GM06990 (cell line): ENCODE results near the gene GTF3C1.

Source experiments
- DNase-seq: peaks from one replicate; pipeline ENCODE4 v3.0.0-alpha.2; 2011; ENCODE audit not compliant: insufficient read length; ENCODE audit errors: extremely low read depth
- H3K27me3 ChIP-seq: replicated peaks from 2 replicates; pipeline ENCODE4 v1.6.0; 2011; ENCODE audit warnings: low read length; ENCODE audit not compliant: control insufficient read depth, insufficient read depth
- H3K36me3 ChIP-seq: 2 replicates; pipeline ENCODE4 v1.5.1; 2011; ENCODE audit warnings: low read length; ENCODE audit not compliant: control insufficient read depth, insufficient read depth
- H3K4me3 ChIP-seq: replicated peaks from 2 replicates; pipeline ENCODE4 v1.5.1; 2011; ENCODE audit warnings: low read depth, mild to moderate bottlenecking, control low read depth, low read length
- TF ChIP-seq, protein P1 (sequence below): IDR thresholded peaks from 2 replicates; pipeline ENCODE4 v1.5.1; 2011; ENCODE audit warnings: low read length, control low read depth, mild to moderate bottlenecking, inconsistent platforms; ENCODE audit not compliant: insufficient read depth, poor library complexity, severe bottlenecking

GTF3C1 gene

GRCh38 chr16:27424772-27425498, 124.8 kb downstream of the GTF3C1 start:
- Histone ChIP-seq H3K36me3 (peaks cover 20% of the 10 kb centered on the region), H3K4me3 (no peak overlapping the region), H3K27me3 (no peaks in the 10 kb centered on the region)
- no peak for DNase-seq
- TF ChIP-seq, protein P1, sequence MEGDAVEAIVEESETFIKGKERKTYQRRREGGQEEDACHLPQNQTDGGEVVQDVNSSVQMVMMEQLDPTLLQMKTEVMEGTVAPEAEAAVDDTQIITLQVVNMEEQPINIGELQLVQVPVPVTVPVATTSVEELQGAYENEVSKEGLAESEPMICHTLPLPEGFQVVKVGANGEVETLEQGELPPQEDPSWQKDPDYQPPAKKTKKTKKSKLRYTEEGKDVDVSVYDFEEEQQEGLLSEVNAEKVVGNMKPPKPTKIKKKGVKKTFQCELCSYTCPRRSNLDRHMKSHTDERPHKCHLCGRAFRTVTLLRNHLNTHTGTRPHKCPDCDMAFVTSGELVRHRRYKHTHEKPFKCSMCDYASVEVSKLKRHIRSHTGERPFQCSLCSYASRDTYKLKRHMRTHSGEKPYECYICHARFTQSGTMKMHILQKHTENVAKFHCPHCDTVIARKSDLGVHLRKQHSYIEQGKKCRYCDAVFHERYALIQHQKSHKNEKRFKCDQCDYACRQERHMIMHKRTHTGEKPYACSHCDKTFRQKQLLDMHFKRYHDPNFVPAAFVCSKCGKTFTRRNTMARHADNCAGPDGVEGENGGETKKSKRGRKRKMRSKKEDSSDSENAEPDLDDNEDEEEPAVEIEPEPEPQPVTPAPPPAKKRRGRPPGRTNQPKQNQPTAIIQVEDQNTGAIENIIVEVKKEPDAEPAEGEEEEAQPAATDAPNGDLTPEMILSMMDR = no peak

DNA sequence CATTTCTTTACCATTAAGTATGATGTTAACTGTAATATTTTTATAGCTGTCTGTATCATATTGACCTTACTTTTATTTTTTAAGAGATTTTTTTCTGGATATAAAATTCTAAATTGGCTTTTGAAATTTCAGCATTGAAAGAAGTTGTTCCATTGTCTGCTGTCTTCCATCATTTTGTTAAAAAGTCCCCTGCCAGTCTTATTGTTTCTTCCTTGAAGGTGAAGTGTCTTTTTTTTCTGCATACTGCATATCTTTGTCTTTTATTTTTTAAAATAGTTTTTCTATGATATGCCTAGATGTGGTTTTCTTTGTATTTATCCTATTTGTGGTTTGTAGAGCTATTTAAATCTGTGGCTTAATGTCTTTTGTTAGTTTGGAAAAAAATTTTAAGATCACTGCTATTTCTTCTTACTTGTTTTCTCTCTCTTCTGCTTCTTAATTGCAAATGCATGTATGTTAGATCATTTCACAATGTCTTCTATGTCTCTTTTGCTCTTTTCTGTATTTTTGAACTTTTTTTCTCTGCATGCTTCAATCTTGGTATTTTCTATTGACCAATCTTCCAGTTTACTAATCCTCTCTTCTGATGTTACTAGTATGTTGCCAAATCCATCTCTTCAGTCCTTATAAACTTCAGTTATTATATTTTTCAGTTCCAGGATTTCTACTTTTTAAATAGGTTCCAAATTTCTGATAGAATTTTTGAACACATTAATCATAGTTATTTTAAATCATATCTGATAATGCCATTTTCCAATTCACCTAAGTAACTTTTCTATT, 127.6 kb downstream of the GTF3C1 start:
- peaks cover 24% of the 10 kb centered on the region for H3K36me3 ChIP-seq
- H3K27me3 ChIP-seq = no peaks in the 10 kb centered on the region
- H3K4me3 ChIP-seq = no peak overlapping the region
- TF ChIP-seq, protein P1 = no peak
- DNase-seq = no peak

DNA sequence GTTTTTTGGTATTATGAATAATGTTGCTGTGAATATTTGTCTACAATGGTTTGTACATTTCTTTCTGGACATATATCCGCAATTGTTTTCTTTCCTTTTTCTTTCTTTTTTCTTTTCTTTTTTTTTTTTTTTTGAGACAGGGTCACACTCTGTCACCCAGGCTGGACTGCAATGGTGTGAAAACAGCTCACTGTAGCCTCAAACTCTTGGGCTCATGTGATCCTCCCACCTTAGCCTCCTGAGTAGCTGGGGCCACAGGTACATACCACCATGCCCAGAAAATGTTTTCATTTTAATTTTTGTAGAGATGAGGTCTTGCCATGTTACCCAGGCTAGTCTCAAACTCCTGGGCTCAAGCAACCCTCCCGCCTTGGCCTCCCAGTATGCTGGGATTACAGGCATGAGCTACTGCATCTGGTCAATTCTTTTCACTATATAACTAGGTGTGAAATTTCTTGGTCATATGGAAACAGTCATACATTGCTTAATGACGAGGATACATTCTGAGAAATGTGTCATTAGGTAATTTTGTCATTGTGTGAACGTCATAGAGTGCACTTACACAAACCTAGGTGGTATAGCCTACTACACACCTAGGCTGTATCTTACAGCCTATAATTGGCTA, 132.6 kb downstream of the GTF3C1 start:
- H3K27me3 ChIP-seq = no peaks in the 10 kb centered on the region
- H3K36me3 ChIP-seq = peaks cover 16% of the 10 kb centered on the region
- TF ChIP-seq, protein P1 = no peak
- H3K4me3 ChIP-seq = no peak overlapping the region
- no peak for DNase-seq

DNA sequence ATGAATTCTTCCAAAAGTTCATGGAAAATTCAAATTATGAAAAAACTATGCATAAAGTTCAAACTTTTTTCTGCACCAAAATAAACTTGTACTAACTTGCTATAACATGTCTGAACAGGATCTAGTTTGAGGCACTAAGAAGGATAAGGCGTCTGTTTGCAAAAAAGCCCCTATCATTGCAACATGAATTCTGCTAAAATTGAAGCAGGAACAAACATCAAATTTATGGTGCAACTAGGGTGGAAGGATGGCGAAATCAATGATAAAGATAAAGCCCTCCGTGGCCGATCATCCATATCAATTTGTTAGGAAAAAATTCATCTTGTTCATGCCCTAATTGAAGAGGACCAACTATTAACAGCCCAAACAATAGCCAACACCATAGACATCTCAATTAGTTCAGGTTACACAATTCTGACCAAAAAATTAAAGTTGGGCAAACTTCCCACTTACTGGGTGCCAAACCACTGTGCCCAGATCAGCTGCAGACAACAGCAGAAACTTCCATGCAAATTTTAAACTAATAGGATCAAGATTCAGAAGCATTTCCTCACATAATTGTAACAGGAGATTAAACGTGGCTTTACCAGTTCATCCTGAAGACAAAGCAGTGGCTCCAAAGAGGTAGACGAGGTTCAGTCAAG, 134.8 kb downstream of the GTF3C1 start:
- Histone ChIP-seq H3K4me3 (no peak overlapping the region), H3K27me3 (no peaks in the 10 kb centered on the region), H3K36me3 (peaks cover 12% of the 10 kb centered on the region)
- no peak for DNase-seq
- TF ChIP-seq, protein P1 = no peak

DNA sequence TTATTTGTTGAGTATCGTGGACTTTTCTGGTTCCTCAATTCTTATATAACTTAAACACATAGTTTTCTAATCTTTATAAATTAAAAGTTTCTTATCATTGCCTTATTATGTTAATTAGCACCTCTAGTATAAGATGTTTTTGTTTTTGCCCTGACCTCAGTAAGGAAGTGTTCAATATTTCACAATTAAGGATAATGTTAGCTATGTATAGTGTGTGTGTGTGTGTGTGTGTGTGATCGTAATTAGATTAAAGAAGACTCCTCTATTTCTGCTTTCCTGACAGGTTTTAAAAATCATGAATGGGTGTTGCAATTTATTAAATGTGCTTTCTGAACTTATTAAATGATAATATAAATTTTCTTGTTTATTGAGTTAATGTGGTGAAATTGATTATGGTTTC, 135.8 kb downstream of the GTF3C1 start:
- H3K4me3 ChIP-seq = no peak overlapping the region
- DNase-seq = no peak
- peaks cover 9% of the 10 kb centered on the region for H3K36me3 ChIP-seq
- no peaks in the 10 kb centered on the region for H3K27me3 ChIP-seq
- TF ChIP-seq, protein P1 = no peak
